GM12891 (cell line): ENCODE data around the gene PER2.
A peak's percentile ranks its signal among the peaks of the same experiment; 100 is the strongest.

ENCODE experiments used
- DNase-seq: peaks from one replicate; pipeline ENCODE4 v3.0.0; 2011; ENCODE audit warnings: low spot score; ENCODE audit not compliant: insufficient read length
- FAIRE-seq: peaks from 2 replicates; lab custom pipeline; 2011; peaks lifted over from hg19 to GRCh38; lab: Jason Lieb, UNC
- PAX5 ChIP-seq: IDR thresholded peaks from 2 replicates; pipeline ENCODE4 v1.6.1; 2011; ENCODE audit warnings: low read length, moderate library complexity, mild to moderate bottlenecking; ENCODE audit not compliant: insufficient read depth, severe bottlenecking
- POLR2A ChIP-seq: IDR thresholded peaks from 2 replicates; pipeline ENCODE4 v1.6.1; 2011; ENCODE audit warnings: low read depth, low read length, control low read depth
- POLR2AphosphoS5 ChIP-seq: IDR thresholded peaks from 2 replicates; pipeline ENCODE4 v1.6.1; 2011; ENCODE audit warnings: low read depth, low read length, control low read depth
- POU2F2 ChIP-seq: IDR thresholded peaks from 2 replicates; pipeline ENCODE4 v1.6.1; 2011; ENCODE audit warnings: low read depth, mild to moderate bottlenecking, control low read depth, low read length, moderate library complexity
- SPI1 ChIP-seq: IDR thresholded peaks from 2 replicates; pipeline ENCODE4 v1.6.1; 2011; ENCODE audit warnings: low read depth, low read length, control low read depth
- TAF1 ChIP-seq: IDR thresholded peaks from 2 replicates; pipeline ENCODE4 v1.6.1; 2011; ENCODE audit warnings: low read depth, low read length, control low read depth

PER2 gene

GRCh38 chr2:238239863-238240756, 48.3 kb downstream of the PER2 start, which contains the start of gene HES6:
TSS of gene HES6 (minus strand) at chr2:238240038. CDS start at chr2:238239905, 133 bp downstream.
- DNase-seq (peak; percentile 96), FAIRE-seq (peak; percentile 91)
- TF ChIP-seq POLR2AphosphoS5 (no peak), POU2F2 (peak; percentile 63; the same call in 1 of the 2 replicates)

DNA sequence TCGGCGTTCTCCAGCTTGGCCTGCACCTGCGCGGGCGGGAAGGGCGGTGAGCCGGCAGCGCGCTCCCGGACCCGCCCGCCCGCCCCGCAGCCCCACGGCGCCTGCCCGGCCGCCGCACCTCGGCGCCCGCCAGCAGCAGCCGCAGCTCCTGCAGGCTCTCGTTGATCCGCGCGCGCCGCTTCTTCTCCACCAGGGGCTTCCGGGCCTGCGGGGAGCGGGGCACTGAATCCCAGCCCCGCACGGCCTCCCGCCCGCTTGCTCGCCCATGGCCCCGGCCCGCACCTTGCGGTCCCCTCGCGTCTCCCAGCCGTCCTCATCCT, 48.9 kb downstream of the PER2 start:
- DNase-seq (no peak), FAIRE-seq (no peak)
- no peak for TF ChIP-seq SPI1
- TF ChIP-seq POLR2AphosphoS5: no peak
- TF ChIP-seq TAF1: no peak
- no peak for TF ChIP-seq PAX5
- no peak for TF ChIP-seq POU2F2
- TF ChIP-seq POLR2A: no peak

DNA sequence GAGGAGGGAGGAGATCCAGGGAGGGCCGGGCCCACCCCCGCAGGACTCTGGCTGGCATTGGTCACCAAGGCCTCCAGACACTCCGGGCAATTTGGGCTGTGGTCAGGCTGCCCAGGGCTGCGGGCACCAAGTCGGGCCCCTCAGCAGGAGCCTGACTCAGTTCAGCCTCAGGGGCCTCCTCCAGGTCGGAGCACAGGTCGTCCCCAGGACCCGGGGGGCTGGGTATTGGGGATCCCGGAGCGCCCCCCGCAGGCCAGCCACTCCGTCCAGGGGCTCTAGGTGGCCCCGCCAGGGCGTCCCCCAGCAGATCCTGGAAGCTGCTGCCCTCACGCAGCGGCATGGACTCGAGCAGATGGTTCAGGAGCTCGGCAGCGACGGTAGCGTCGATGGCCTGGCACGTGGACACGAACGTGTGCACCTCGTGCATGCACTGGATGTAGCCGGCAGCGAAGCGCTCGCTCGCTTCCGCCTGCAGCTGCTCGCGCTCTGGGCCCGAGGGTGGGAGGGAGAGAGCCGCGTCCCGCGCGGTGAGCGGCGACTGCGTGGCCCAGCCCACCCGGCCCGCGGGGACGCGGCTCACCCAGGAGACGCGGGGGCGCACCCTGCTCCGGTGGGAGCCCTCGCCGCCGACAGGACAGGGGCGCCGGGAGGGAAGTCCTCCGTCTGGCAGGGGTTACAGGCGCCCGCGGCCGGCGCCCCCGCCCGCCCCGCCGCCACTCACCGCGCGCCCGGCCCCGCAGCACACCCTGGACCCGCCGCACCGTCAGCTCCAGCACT, 49.5 kb downstream of the PER2 start:
- TF ChIP-seq POU2F2: no peak
- TF ChIP-seq SPI1: no peak
- TF ChIP-seq POLR2A: no peak
- TF ChIP-seq PAX5: no peak
- no peak for TF ChIP-seq POLR2AphosphoS5
- TF ChIP-seq TAF1: no peak
- FAIRE-seq (no peak), DNase-seq (no peak)

DNA sequence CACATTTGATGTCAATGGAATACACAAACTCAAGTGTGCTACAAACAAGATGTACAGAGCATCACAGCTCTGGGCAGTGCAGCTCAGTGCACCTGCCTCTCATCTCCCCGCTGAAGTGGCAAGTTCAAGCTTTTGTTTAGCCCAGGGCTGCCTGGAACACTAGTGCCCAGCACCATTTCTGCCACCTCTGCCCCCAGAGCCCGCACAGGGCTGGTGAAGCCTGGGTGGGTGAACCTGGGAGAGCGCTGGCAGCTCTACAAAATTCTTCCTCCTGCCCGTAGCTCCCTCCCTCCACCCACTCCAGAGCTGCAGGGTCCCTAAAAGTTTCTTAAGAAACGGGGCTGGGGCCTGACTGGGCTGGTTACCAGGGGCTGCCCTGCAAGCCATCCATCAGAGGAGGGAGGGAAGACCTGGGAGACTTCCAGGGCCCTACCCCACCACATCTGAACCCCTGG, 50.1 kb downstream of the PER2 start:
- FAIRE-seq: no peak
- no peak for TF ChIP-seq POU2F2
- no peak for TF ChIP-seq TAF1
- TF ChIP-seq POLR2AphosphoS5: no peak
- TF ChIP-seq SPI1: no peak
- TF ChIP-seq POLR2A: no peak
- TF ChIP-seq PAX5: no peak
- no peak for DNase-seq

DNA sequence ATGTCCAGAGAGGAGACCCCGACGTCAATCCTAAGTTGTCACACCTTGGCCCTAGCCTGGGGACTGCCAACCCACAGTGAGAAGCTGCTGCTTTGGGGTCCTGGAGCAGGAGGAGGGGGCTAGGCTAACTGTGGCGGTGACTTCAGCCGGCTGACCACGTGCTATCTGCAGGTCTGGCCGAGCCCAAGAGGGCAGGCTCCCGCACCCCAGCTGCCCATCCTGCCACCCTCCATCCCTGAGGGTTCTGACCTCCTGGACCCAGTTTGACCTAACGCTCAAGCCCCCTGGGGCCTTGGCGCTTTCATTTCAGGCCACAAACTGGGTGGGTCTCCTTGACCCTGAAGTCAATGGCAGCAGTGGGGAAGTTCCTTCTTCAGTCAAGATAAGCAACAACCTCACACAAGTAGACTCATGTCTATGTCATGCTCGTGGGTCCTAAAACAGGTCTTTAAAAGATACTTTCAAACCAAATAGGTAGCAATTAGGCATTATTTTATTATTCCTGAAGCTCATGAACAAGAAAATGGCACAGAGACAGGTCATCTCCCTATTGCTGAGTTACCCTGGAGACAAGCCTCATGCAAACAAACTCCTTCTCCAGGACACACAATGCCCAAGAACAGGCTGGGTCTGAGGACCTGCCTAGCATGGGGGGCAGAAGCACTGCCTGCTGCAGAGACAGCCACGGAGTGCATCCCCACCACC, 50.8 kb downstream of the PER2 start:
- DNase-seq: no peak
- TF ChIP-seq SPI1 (no peak), POLR2A (no peak), POU2F2 (no peak), PAX5 (no peak), TAF1 (no peak), POLR2AphosphoS5 (no peak)
- FAIRE-seq: no peak

- DNase-seq (no peak), FAIRE-seq (no peak)
- TF ChIP-seq POLR2AphosphoS5 (no peak), POLR2A (no peak), POU2F2 (no peak), TAF1 (no peak), PAX5 (no peak), SPI1 (no peak)
Measured at GRCh38 chr2:238236571-238236970, 51.8 kb downstream of the PER2 start.

GRCh38 chr2:238235856-238236255, 52.6 kb downstream of the PER2 start:
- FAIRE-seq: no peak
- no peak for DNase-seq
- no peak for TF ChIP-seq SPI1
- no peak for TF ChIP-seq POU2F2
- TF ChIP-seq PAX5: no peak
- TF ChIP-seq POLR2AphosphoS5: no peak
- TF ChIP-seq TAF1: no peak
- TF ChIP-seq POLR2A: no peak

GRCh38 chr2:238235331-238235732, 53.1 kb downstream of the PER2 start:
- no peak for TF ChIP-seq PAX5
- TF ChIP-seq POLR2AphosphoS5: no peak
- no peak for TF ChIP-seq SPI1
- TF ChIP-seq POLR2A: no peak
- TF ChIP-seq TAF1: no peak
- TF ChIP-seq POU2F2: no peak
- DNase-seq: no peak
- FAIRE-seq: no peak
